HepG2 (cell line): Measurements from ENCODE around the gene ZNF428. TPM values are rescaled to one million over a fixed set of nuclear protein-coding genes. Genes with fewer than 3 reads are reported as not detected.

Source experiments
- DNMT3B ChIP-seq: conservative IDR thresholded peaks from 2 replicates; pipeline ENCODE4 v1.6.1; 2016; ENCODE audit warnings: missing biosample characterization, control low read depth
- GZF1 ChIP-seq: sonication (generic); formaldehyde crosslinking; IDR thresholded peaks from 2 replicates; pipeline ENCODE4 v1.5.1; 2020; ENCODE audit warnings: mild to moderate bottlenecking, missing genetic modification reagents
- MED8 ChIP-seq: sonication (generic); formaldehyde crosslinking; IDR thresholded peaks from 2 replicates; pipeline ENCODE4 v1.8.1; 2023; ENCODE audit warnings: mild to moderate bottlenecking, missing genetic modification reagents; ENCODE audit not compliant: insufficient replicate concordance
- NFYB ChIP-seq: sonication (generic); formaldehyde crosslinking; IDR thresholded peaks from 2 replicates; pipeline ENCODE4 v1.4.0; 2020; ENCODE audit warnings: missing genetic modification reagents
- SNRNP70 ChIP-seq: fragments of 200-400 bp; formaldehyde crosslinking; IDR thresholded peaks from 2 replicates; pipeline ENCODE4 v1.6.1; 2017; ENCODE audit warnings: mild to moderate bottlenecking, low read depth, low read length, moderate library complexity
- ZMAT5 ChIP-seq: sonication (generic); formaldehyde crosslinking; IDR thresholded peaks from 2 replicates; pipeline ENCODE4 v1.5.0; 2020; ENCODE audit warnings: mild to moderate bottlenecking, low read depth, missing genetic modification reagents, borderline replicate concordance
- ZNF468 ChIP-seq: sonication (generic); formaldehyde crosslinking; IDR thresholded peaks from 2 replicates; pipeline ENCODE4 v1.8.0; 2022; ENCODE audit warnings: mild to moderate bottlenecking, moderate library complexity, missing genetic modification reagents
- ZNF7 ChIP-seq: IDR thresholded peaks from 2 replicates; pipeline ENCODE4 v1.6.1; 2016; ENCODE audit warnings: missing biosample characterization, missing genetic modification reagents
- ZSCAN21 ChIP-seq: sonication (generic); formaldehyde crosslinking; IDR thresholded peaks from 2 replicates; pipeline ENCODE4 v1.8.0; 2022; ENCODE audit warnings: mild to moderate bottlenecking, missing genetic modification reagents, moderate library complexity, borderline replicate concordance
- polyA plus RNA-seq, 8 experiments: library from polyadenylated mRNA; depleted of rRNA in 3 of 8; stranded (reverse) in 7 of 8; unstranded in 1 of 8; fragments of >200 nt; fragmentation: Illumina TruSeq in 4 of 8; extraction: Trizol in 4 of 8; gene quantifications; 2 replicates each; pipeline versions ENCODE4 v1.2.1 to v1.2.3, GENCODE V29; 2011 to 2016; ENCODE audit warnings: low read depth in 4 of 8, missing spikeins in 1 of 8, mixed read lengths in 1 of 8; ENCODE audit not compliant: insufficient read depth in 1 of 8
- total RNA-seq, 5 experiments: library from RNA; depleted of rRNA; stranded (reverse); fragments of >200 nt; fragmentation: Illumina TruSeq; extraction: Trizol; gene quantifications; 2 replicates each; pipeline ENCODE4 v1.2.3, GENCODE V29; 2016; ENCODE audit warnings: low read depth in 1 of 5
- TF ChIP-seq, protein P1 (sequence below): sonication (generic); formaldehyde crosslinking; IDR thresholded peaks from 2 replicates; pipeline ENCODE4 v1.5.0; 2020; ENCODE audit warnings: mild to moderate bottlenecking, missing genetic modification reagents, borderline replicate concordance
- TF ChIP-seq, protein P2 (sequence below): IDR thresholded peaks from 2 replicates; pipeline ENCODE4 v1.6.1; 2012; ENCODE audit warnings: inconsistent platforms

ZNF428 gene
- total and polyA plus RNA-seq, 2 of the 13 experiments (the other 11 are each of a cell fraction or from before 2014, with no cell fraction given): 10.4 to 26.9 TPM

GRCh38 chr19:43575156-43575950 is 44.1 kb downstream of the ZNF428 start, which contains the start of the genes PINLYP and XRCC1 (continued):
- no peak for TF ChIP-seq ZMAT5 (CRISPR knock-in tag)
- TF ChIP-seq, protein P1, sequence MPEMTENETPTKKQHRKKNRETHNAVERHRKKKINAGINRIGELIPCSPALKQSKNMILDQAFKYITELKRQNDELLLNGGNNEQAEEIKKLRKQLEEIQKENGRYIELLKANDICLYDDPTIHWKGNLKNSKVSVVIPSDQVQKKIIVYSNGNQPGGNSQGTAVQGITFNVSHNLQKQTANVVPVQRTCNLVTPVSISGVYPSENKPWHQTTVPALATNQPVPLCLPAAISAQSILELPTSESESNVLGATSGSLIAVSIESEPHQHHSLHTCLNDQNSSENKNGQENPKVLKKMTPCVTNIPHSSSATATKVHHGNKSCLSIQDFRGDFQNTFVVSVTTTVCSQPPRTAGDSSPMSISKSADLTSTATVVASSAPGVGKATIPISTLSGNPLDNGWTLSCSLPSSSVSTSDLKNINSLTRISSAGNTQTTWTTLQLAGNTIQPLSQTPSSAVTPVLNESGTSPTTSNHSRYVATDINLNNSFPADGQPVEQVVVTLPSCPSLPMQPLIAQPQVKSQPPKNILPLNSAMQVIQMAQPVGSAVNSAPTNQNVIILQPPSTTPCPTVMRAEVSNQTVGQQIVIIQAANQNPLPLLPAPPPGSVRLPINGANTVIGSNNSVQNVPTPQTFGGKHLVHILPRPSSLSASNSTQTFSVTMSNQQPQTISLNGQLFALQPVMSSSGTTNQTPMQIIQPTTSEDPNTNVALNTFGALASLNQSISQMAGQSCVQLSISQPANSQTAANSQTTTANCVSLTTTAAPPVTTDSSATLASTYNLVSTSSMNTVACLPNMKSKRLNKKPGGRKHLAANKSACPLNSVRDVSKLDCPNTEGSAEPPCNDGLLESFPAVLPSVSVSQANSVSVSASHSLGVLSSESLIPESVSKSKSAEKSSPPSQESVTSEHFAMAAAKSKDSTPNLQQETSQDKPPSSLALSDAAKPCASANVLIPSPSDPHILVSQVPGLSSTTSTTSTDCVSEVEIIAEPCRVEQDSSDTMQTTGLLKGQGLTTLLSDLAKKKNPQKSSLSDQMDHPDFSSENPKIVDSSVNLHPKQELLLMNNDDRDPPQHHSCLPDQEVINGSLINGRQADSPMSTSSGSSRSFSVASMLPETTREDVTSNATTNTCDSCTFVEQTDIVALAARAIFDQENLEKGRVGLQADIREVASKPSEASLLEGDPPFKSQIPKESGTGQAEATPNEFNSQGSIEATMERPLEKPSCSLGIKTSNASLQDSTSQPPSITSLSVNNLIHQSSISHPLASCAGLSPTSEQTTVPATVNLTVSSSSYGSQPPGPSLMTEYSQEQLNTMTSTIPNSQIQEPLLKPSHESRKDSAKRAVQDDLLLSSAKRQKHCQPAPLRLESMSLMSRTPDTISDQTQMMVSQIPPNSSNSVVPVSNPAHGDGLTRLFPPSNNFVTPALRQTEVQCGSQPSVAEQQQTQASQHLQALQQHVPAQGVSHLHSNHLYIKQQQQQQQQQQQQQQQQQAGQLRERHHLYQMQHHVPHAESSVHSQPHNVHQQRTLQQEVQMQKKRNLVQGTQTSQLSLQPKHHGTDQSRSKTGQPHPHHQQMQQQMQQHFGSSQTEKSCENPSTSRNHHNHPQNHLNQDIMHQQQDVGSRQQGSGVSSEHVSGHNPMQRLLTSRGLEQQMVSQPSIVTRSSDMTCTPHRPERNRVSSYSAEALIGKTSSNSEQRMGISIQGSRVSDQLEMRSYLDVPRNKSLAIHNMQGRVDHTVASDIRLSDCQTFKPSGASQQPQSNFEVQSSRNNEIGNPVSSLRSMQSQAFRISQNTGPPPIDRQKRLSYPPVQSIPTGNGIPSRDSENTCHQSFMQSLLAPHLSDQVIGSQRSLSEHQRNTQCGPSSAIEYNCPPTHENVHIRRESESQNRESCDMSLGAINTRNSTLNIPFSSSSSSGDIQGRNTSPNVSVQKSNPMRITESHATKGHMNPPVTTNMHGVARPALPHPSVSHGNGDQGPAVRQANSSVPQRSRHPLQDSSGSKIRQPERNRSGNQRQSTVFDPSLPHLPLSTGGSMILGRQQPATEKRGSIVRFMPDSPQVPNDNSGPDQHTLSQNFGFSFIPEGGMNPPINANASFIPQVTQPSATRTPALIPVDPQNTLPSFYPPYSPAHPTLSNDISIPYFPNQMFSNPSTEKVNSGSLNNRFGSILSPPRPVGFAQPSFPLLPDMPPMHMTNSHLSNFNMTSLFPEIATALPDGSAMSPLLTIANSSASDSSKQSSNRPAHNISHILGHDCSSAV (CRISPR knock-in tag): no peak
- no peak for TF ChIP-seq ZNF468
- TF ChIP-seq, protein P2, sequence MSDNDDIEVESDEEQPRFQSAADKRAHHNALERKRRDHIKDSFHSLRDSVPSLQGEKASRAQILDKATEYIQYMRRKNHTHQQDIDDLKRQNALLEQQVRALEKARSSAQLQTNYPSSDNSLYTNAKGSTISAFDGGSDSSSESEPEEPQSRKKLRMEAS: 0 out of 2 replicates have a peak, but pooled peaks have one; percentile 51
- TF ChIP-seq ZSCAN21: no peak
- no peak for TF ChIP-seq ZNF7 (CRISPR knock-in tag)
- no peak for TF ChIP-seq GZF1 (CRISPR knock-in tag)
- TF ChIP-seq SNRNP70: no peak
- no peak for TF ChIP-seq DNMT3B (CRISPR knock-in tag)
- no peak for TF ChIP-seq MED8
- peak; percentile 62 for TF ChIP-seq NFYB (CRISPR knock-in tag)
